ENCODE measurements around the gene TANK.

DNA sequence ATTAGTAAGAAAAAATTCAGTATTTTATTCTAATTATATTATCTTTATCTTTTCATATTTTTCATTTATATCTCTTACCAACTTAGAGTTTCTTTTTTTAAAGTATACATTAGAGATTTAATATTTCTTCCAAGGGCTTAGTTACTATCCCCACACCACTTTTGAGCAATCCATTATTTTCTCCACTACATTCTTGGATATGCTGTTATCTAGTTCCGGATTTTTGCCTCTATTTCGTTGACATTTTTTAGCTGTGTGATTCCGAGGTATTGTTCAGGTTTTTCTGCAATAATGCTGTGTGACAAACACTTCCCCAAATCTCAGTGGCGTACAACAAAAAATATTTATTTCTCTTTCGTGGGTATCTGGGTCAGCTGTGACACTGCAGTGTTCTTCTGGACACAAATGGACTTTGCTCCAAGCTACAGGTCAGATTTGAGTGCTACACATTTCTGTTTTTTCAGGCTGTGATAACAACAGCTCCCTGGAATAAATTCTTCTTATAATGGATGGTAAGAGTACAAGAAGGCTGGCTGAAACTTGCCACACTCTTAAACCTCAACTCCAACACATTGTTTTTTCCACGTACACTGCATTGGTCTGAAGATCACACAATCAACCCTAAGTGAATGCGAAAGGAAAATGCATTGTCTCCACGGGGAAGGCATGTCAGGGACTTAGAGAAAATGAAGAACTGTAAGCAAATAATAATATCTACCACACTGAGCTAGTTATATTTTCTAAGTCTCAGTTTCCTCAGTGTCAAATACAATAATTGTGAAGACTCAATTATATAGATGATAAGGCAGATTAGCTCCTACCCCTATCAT, 97.1 kb downstream of the TANK start:
- TF ChIP-seq, protein P1, sequence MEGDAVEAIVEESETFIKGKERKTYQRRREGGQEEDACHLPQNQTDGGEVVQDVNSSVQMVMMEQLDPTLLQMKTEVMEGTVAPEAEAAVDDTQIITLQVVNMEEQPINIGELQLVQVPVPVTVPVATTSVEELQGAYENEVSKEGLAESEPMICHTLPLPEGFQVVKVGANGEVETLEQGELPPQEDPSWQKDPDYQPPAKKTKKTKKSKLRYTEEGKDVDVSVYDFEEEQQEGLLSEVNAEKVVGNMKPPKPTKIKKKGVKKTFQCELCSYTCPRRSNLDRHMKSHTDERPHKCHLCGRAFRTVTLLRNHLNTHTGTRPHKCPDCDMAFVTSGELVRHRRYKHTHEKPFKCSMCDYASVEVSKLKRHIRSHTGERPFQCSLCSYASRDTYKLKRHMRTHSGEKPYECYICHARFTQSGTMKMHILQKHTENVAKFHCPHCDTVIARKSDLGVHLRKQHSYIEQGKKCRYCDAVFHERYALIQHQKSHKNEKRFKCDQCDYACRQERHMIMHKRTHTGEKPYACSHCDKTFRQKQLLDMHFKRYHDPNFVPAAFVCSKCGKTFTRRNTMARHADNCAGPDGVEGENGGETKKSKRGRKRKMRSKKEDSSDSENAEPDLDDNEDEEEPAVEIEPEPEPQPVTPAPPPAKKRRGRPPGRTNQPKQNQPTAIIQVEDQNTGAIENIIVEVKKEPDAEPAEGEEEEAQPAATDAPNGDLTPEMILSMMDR (conservative IDR thresholded peaks at IDR 0.05) = no peak
- TF ChIP-seq ZFX (IDR thresholded peaks at IDR 0.05) = no peak

Measured in C4-2B (cell line).